Stimulated activated CD8-positive, alpha-beta memory T cell treated with anti-CD3 and anti-CD28 coated beads, Interleukin-7, amount 100 ng/mL, for 48 hours (primary cell): ENCODE results near the gene KIF26B.

ENCODE experiments used
- DNase-seq, 2 donors: peaks; one replicate each; pipeline ENCODE4 v3.0.0-alpha.2; 2020; ENCODE audit warnings: low read depth in 1 of 2; ENCODE audit errors: extremely low read depth in 1 of 2

Gene KIF26B

DNA sequence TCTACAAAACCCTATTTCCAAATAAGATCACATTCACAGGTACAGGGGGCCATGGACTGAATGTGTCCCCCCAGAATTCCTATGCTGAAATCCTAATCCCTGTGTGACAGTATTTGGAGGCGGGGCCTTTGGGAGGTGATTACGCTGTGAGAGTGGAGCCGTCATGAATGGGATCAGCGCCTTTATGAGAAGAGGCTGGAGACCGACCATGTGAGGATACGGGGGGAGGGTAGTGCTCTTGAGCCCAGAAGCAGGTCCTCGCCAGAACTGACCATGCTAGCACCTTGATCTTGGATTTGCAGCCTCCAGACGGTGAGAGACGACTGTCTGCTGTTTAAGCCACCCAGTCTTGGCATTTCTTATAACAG is 23.8 kb upstream of the KIF26B start:
- DNase-seq = no peak

- DNase-seq = no peak
Observed at GRCh38 chr1:245132771-245133170, 22.0 kb upstream of the KIF26B start.

- no peak for DNase-seq
Observed at GRCh38 chr1:245133995-245134715, 20.6 kb upstream of the KIF26B start.

DNA sequence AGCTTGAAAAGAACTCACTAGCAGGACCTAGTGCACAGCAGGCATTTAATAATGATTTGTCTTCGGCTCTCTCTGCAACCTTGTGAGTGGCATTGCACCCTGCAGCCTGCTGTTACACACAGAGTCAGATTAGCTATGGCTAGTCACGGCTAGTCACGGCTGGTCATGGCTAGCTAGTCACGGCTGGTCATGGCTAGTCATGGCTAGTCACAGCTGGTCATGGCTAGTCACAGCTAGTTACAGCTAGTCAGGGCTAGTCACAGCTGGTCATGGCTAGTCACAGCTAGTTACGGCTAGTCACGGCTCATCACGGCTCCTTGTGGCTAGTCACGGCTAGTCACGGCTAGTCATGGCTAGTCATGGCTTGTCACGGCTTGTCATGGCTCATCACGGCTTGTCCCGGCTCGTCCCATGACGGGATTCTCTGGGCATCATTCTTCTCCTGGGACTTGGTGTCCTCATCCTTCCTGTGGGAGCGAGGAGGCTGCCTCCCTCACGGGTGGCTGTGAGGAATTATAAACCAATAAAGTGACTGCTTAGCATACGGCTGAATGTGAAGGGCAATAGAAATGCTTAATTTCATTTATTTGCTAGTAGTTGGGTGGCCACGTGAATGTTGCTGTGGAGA is 12.5 kb upstream of the KIF26B start:
- no peak for DNase-seq

GRCh38 chr1:245142976-245143375 is 11.8 kb upstream of the KIF26B start:
- DNase-seq = no peak

DNA sequence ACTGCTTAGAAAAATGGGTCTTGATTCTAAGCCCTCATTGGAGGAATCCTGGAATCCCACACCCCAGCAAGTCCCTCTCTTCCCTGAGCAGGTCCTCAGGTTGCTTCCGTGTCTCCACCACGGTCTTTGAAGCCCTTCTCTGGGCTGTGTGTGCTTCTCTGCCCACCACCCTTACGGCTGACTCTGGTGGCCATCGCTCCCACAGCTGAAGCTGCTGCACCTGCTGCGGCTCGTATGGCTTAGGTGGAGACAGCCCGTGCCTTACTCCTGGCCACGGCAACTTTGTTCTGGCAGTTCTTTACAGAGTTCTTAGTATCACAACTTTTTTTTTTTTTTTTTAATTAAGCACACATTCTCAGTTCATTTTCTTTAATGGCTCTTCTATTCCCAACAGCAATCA is 10.9 kb upstream of the KIF26B start:
- no peak for DNase-seq

DNA sequence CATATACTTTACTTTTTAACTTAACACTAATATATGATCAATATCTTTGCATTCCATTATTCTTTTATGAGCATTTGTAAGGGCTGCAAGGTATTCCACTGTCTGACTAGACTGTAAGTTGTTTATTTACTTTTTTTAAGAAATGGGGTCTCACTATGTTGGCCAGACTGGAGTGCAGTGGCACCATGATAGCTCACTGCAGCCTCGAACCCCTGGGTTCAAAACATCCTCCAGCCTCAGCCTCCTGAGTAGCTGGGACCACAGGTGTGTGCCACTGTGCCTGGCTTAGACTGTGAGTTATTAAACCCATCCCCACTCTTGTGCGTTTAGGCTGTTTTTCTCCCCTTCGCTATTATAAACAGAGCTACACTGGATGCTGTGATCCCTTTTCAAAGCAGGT is 6.7 kb upstream of the KIF26B start:
- DNase-seq = no peak

GRCh38 chr1:245148861-245149260 is 5.9 kb upstream of the KIF26B start:
- DNase-seq = no peak

GRCh38 chr1:245153081-245153551 is 1.7 kb upstream of the KIF26B start:
- DNase-seq = peak in 1 of 2 donors; percentile 53

- no peak for DNase-seq
Observed at GRCh38 chr1:245153552-245154428, 995 bp upstream of the KIF26B start.

- no peak for DNase-seq
Observed at GRCh38 chr1:245155272-245156040, 671 bp downstream of the KIF26B start.

GRCh38 chr1:245156041-245156735 is 1.4 kb downstream of the KIF26B start:
- DNase-seq = peak; percentile 71 to 76

- no peak for DNase-seq
Observed at GRCh38 chr1:245156736-245157505, 2.1 kb downstream of the KIF26B start.

DNA sequence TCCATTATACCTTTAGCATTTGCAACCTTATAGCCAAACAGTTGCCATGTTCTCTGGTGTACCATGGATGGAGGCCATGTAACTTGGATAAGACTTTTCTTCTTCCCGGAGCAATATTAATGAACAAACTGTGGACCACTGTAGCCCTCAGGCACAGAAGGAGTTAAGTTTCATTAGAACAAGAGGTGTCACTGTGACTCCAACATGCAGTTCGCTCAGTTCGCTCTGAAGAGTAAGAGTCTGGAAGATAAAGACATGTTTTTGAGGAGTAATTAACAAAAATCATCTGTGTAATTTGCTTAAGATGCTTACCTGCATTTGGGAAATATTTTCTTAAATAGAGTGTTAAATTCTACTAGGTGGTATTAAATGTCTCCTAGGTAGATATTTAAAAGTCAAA is 4.1 kb downstream of the KIF26B start:
- DNase-seq = no peak

DNA sequence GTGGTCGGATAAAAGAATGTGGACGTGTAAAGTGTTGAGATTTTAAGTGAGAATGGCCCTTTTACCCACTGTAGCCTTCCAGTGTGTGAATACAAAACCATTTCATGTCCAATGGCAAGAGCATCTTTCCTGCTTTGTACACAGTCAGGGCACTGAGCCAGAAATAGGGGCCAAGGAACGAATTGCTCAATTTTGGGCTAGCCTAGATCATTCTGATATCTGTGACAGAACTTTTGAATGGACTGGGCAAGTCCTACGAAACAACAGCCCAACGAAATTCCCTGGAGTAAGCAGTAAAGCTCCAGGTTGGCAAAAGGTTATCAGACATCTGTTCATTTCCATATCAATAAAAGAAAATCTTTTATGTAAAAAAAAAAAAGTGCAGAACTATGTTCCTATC is 5.5 kb downstream of the KIF26B start:
- DNase-seq = no peak

DNA sequence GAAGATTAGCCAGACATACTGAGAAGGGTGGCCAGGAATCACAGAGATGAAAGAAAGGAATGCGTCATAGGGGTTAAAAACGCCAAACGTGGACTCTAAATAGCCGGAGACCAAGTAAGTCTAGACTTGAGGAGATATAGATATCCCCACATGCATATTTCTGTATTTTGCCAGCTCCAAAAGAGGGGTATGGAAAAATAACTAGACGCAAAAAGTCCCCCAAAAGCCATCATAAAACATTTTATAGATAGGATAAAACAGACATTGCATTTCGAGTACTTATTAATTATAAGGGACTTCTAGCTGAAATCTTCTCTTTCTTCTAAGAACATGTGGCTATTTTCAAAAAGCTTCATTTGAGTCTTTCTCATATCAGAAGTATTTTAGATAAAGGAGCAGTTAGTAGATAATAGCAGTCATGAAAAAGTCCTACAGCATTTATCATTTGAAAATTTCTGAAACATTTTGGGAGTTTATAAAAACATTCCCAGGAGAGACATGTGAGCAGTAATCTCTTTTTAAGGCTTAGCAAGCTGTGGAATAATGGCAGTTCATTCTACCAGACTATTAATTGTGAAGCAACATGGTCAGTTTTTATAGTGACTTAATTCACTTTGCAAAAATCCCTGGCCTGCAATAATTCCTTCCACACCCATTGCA is 6.1 kb downstream of the KIF26B start:
- DNase-seq = no peak

GRCh38 chr1:245161866-245162265 is 7.1 kb downstream of the KIF26B start:
- DNase-seq = no peak

GRCh38 chr1:245166471-245166885 is 11.7 kb downstream of the KIF26B start:
- no peak for DNase-seq

DNA sequence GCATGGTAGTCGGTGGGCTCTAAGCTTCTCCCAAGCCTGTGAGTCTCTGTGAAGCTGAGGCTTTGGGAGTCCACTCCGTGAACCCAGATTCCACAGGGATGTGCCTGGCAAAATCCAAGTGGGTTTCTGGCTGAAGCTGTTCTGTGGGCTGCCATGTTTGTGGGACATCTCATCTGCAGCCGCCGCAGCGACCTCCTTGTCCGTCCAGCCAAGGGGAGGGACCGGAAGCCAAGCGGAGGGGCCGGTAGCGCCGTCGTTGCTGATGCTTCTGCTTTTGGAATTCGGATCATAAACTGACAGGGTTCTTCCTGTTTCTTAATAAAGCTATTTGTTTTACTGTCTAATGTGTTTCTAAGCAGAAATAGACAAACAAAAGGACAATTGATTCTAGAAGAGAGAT is 13.3 kb downstream of the KIF26B start:
- DNase-seq = no peak
